GM12892 (cell line): ENCODE results near the gene FTO.

ENCODE experiments used
- POLR2A ChIP-seq: IDR thresholded peaks from 2 replicates; pipeline ENCODE4 v1.6.1; 2011; ENCODE audit warnings: low read depth, low read length, control low read depth
- POLR2AphosphoS5 ChIP-seq: IDR thresholded peaks from 2 replicates; pipeline ENCODE4 v1.6.1; 2011; ENCODE audit warnings: low read depth, low read length, control low read depth
- TAF1 ChIP-seq: IDR thresholded peaks from 2 replicates; pipeline ENCODE4 v1.6.1; 2011; ENCODE audit warnings: low read depth, mild to moderate bottlenecking, control low read depth, low read length, borderline replicate concordance

- TF ChIP-seq TAF1 (no peak), POLR2AphosphoS5 (no peak), POLR2A (no peak)
Observed at GRCh38 chr16:54160252-54160860, 456.4 kb downstream of the FTO start.
